HG03342 (cell line): ENCODE results near the gene CLINT1.

Source experiments
- ATAC-seq: cut with Tn5 transposase; IDR thresholded peaks from one replicate; pipeline ENCODE4 v1.9.1; 2021; ENCODE audit warnings: mild to moderate bottlenecking, moderate library complexity; ENCODE audit not compliant: unreplicated experiment

CLINT1 gene

DNA sequence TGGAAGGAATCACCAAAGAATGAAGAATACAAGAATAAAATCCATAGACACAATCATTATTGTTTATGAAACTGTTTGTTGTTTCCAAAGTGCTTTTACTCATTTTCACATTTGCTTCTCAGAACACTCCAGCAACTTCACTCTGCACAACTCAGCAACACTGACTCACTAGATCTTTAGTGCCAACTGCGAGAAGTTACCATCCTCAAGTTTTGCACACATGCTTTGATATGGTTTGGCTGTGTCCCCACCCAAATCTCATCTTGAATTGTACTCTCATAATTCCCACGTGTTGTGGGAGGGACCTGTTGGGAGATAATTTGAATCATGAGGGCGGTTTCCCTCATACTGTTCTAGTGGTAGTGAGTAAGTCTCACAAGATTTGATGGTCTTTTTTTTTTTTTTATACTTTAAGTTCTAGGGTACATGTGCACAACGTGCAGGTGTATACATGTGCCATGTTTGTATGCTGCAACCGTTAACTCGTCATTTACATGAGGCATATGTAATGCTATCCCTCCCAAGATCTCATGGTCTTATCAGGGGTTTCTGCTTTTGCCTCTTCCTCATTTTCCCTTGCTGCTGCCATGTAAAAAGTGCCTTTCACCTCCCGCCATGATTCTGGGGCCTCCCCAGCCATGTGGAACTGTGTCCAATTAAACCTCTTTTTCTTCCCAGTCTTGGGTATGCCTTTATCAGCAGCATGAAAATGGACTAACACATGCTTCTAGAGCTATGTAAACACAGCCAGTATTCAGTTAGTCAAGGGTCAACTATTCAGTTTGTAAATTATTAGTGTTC lies 36.9 kb downstream of the CLINT1 start:
- no peak for ATAC-seq

DNA sequence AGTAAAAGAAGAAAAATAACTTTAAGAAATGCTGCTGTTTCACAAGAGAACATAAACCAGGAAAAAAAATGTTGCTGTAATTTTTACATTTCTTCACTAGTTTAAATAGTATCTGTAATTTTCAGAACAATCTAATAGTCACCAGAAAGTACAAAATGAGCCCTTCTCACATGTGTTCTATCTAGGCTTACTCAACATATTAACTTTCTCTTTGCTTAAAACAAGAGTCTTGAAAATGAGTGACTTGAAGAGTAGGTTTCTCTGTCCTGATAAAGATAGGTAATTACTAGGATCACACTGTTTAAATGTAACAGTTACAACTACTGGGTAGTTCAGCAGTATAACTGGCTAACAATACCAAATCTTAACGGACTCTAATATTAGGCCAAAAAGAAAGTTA lies 37.5 kb downstream of the CLINT1 start:
- ATAC-seq = no peak

DNA sequence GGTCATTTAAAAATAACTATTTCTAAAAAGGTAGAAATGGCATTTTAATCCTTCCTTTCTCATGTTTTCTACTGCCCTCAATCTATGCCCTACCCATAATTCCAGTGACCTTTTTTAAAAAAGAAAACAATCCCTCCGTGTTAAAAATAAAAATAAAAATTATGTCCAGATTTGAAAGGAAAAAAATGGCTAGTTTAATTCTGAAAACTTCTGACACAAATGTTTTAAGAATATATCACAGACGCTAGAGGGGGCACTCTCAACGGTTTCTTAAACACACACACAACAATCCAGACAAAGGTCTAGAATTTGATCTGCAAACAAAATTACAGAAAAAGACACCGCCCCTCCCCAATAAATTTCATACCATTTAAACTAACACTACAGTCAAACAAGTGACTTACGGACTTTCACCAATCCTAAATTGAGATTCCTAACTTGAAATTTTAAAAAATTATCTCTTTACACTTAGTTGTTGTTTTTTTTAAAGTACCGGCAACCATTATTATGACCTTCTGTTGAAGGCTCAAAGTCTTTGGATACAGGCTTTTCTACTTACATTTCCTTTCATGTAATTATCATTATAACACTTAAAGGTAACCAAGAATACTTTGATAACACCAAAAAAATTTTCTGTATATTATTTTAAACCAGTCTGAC lies 38.2 kb downstream of the CLINT1 start:
- no peak for ATAC-seq

DNA sequence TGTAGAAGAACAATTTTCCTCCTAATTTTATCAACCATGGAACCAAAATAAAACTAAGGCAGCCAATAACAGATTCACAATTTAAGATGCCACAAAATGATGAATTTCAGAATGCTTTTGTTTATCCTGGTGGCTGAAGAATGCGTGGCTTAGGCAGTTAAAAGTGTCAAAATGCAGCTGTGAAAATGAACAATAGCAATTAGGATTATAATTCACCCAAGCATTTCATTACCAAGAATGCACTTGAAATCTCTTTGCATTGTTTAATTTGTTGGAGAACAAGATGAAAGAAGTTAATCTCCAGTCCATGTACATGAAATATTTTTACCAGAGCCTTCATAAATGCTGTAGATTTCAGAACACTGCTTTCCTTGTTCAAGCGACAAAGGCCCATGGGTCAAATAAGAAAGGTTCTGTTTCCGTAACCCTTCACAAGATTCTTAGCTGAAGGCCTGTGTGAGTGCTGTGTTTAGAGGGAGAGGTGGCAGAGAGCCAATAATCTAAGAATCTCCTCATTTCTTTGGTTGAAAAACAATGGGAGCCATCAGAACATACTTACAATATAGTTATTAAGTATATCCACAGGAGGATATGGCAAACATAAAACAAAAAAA lies 39.3 kb downstream of the CLINT1 start:
- no peak for ATAC-seq

DNA sequence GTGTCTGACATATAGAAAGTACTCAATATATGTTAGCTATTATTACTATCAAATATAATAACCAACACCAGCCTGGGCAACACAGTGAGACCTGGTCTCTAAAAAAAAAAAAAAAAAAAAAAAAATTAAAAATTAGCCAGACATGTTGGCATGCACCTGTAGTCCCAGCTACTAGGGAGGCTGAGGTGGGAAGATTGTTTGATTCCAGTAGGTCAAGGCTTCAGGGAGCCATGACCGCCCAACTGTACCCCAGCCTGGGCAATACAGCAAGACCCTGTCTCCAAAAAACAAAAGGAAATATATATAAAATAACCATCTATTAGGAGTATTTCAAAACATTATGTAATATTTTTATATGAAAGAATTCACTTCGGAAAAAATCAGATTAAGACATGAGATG lies 40.6 kb downstream of the CLINT1 start:
- no peak for ATAC-seq

DNA sequence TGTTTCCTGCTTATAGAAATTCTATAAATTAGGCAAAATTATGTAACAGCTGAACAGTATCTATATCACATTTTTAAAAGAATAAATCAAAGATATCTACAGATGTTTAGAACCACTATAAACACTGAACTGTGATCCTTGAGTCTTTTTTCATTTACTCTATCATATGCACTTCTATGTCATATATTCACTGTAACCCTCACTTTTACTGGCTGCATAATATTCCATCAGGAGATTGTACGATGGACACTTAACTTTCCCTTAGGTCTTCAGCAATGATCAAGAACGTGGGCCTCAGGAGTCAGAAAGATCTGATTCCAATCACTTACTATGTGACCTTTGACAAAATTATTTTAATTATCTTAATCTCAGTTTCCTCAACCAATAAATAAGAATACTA lies 41.0 kb downstream of the CLINT1 start:
- ATAC-seq = no peak

DNA sequence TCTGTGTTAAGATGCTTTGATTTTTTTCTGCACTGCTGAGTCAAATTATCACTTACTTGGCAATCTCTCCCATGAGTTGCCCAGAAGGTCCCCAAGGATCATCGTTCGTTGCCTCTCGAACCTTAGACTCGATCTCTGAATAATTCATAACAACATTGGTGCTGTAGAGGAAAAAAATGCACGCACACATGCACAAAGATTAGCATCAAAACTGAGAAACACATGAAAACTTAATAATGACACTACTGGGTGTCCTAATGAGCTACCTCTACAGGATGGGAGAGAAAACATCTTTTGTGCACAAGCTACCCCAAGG lies 41.6 kb downstream of the CLINT1 start:
- no peak for ATAC-seq

DNA sequence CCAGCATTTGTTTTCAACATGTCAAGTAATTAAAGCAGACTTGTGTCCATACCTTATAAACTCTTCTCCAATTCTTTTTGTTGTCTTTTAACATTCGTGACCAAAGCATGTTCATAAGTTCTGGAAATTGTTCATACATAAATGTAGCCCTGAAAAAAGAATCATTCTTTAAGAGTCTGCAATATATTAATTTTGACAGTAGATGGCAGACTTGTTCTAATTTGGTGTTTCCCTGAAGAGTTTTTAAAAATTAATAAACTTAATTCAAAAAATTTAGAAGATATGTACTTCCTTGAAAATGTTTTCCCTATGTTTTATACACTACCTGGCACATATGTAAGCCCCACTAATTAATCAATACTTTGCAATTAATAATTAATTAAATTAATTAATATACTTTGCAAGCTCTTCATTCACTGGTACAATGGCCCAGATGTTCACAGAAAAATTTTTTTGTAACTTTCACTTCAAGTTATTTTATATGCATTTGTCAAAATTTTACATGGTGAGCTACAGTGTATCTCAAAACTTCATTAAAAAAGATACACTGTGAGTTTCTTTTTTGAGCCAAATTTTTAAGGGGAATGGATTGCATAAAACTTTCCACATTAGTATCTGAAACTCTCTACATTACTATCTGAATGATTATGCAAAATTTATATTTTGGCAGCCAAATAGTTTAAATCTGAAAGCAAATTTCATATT lies 42.1 kb downstream of the CLINT1 start:
- no peak for ATAC-seq

DNA sequence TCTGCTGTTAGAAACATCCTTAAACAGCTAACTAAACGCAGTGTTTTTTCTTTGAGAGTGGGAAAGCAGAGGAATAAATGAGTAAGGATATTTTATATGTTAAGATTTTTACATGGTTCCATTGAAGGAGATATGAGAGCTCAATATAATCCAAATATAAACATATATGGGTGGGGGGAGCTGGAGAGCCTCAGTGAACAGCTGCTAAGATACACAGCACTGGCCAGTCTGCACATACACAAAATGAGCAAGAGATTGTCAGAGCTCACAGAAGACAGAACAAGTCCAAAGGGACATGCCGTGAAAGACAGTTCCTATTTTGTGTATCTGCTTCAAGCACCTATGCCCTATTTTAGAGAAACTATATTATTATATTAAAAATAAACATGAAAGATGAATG lies 46.9 kb downstream of the CLINT1 start:
- no peak for ATAC-seq

DNA sequence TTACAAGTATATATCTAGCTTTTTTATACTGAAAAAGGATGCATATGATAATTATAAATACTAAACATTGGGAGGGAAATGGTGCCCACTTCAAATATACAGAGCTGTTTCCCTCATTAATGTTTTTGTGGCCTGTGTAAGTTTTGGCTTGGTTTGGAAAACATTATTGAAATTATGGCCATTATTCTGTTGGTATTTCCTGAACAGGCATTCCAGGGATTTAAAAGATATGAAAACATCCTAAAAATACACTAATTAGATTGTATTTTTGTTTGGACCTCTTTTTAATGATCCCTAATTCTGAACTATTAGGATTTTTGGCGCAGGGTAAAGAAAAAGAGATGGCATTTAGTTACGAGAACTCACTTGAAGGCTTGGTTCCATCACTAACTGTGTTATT lies 50.9 kb downstream of the CLINT1 start:
- no peak for ATAC-seq

DNA sequence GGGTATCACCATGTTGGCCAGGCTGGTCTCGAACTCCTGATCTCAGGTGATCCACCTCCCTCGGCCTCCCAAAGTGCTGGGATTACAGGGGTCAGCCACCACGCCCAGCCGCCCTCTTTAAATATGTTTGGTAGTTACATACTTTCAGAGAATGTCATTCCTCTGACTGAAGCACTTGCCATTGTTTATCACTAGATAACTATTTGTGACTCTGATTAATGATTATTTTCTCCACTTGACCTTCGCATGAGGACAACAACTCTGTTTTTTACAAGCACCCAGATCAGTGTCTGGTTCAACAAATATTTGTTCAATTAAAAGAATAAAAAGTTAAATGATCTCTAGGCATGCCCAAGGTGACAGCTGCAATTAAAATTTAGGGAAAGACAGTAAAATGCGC lies 56.2 kb downstream of the CLINT1 start:
- no peak for ATAC-seq

DNA sequence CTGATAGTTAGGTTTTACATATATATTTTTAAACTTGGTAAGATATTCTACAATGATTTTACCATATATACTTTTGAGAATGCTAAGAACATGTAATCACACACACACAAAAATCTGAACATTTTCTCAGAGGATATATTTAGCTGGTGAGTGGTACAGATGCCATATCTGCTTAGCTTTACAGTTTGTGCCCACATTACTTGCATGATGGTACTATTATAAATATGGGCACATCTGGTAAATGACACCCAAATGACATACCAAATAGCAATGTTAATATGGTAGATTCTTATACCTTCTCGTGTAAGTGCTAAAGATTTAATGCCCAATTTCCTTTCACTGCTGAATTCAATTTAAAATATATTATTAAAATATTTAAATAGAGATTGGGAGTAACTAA lies 58.8 kb downstream of the CLINT1 start:
- ATAC-seq = no peak

DNA sequence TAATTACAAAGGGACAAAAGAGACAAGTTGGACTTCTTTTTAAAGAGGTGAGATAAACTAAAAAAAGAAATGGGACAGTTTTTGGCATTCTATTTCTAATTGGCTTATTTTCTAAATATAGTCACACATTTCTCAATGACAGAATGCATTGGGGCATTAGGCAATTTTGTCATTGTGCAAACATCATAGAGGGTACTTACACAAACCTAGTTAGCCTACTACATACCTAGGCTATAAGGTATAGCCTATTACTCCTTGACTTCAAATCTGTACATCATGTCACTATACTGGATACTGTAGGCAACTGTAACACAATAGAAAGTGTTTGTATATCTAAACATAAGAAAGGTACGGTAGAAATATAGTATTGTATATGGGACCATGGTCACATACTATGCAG lies 59.4 kb downstream of the CLINT1 start:
- no peak for ATAC-seq

DNA sequence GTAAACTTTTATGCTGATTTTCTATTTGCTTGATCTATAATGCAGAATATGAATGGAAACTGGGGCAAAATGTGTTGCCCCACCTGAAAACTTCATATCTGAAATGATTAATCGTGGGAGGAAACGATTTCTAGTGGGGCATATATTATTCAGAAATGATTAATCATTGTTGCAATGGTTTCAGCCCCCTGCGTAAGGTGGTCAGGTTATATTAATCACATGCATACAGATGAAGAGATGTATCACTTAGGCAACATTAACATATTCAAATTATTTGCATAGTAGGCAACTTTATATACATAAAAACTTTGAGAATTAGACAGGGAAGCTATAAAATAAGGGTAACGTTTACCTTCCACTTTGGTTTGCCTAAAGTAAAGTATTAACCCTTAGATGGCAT lies 65.6 kb downstream of the CLINT1 start:
- ATAC-seq = no peak

DNA sequence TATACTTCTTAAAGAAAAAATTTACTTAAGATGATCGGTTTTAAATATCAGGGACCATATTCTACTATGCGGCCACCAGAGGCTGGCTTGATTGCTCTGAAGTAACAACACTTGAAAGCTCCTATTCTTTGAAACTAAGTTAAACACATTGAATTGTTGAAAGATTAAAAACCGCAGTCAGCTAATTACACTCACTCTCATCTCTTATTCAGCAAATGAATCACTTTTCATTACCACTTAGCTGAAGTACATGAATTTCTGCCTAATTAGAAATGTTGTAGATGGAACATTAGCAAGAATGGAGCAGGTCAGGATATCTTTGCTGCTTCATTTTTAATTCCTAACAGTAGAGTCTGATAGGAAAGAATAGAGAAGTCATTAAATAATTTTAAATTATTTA lies 73.1 kb downstream of the CLINT1 start:
- ATAC-seq = no peak

DNA sequence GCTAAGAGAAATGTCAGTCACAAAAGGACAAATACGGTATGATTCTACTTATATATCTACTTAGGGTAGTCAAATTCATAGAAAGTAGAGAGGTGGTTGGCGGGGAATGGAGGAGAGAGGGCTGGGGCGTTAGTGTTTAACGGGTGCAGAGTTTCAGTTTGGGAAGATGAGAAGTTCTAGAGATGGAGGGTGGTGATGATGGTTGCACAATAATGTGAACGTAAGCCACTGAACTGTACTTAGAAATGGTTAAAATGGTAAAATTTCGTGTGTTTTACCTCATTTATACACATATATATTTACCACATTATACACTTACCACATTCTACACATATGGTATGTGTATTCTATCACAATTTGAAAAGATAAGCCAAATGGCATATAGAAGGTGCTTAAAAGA lies 79.7 kb downstream of the CLINT1 start:
- no peak for ATAC-seq

DNA sequence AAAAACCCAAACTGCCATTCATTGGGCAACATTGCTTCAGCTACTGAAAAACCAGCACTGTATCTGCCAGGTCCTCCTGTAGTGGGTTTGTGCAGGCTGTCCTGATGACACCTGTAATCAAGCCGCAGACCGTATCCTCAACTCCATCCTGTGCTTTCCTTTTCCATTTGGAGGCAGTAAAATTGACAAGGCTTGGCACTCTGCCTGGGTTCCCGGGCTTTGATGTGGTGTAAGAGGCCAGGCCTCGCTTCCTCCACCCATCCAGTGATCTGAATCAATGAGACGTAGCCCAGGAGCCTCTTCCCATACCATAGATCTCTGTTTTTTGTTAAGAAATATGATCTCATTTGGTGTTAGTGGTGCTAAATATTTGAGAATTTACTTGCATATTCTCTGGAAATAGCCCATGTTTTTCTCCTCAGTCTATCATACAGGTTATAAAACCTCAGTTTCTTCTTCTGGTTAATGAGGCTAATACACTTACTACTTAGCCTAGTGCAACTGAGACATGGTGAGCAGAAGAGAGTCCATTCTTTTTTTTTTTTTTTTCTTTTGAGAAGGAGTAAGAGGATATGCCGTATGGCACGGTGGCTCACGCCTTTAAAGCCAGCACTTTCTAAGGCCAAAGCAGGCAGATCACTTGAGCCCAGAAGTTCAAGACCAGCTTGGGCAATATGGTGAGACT lies 80.7 kb downstream of the CLINT1 start:
- no peak for ATAC-seq

DNA sequence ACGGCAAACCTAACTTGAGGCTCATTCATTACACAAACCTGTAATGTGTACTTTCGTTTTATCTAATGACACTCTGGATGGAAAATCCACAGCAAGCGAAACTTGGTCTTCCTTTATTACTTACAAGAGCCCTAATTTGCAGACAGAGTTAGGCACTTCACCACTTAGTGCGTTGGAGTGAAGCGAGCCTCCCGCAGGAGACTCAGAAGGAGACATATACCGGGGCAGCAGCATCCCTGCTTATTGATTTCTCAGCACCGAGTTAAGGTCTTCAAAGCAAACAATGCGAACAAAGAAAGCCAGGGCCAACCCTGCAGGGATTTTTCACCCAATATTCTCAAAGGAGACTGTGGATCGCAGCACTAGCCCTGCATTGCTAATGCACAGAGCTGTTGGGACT lies 86.8 kb downstream of the CLINT1 start:
- ATAC-seq = no peak

DNA sequence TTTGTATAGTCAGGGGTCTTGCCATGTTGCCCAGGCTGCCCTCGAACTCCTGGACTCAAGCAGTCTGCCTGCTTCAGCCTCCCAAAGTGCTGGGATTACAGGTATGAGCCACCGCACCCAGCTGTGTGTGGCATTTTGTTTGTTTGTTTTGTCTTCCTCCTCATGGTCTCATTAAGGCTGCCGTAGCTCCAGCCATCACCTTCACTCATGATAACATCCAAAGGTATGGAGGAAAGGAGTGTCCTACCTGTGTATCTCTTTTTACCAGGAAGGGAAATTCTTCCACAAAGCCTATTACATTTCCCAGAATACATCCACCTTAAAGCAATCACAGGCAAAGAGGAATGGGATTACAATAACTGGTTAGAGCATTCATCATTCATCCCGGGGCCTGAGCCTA lies 88.3 kb downstream of the CLINT1 start:
- no peak for ATAC-seq

DNA sequence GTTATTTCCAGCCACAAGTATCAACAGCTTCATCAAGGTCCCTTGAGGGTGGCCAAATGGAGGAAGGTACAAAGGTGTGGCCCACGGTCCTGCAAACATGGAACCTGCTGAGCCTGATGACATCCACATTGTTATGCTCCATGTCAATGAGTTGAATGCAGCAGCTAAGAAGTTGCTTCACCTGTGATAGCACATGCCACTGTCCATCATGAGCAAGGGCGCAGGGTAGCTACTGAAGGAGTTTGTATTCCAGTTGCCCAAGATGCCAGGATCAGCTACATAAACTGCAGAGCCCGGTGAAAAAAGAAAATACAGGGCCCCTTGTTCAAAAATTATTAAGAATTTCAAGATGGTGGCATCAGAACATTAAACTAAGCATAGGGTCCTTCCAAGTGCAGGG lies 91.3 kb downstream of the CLINT1 start:
- ATAC-seq = no peak

DNA sequence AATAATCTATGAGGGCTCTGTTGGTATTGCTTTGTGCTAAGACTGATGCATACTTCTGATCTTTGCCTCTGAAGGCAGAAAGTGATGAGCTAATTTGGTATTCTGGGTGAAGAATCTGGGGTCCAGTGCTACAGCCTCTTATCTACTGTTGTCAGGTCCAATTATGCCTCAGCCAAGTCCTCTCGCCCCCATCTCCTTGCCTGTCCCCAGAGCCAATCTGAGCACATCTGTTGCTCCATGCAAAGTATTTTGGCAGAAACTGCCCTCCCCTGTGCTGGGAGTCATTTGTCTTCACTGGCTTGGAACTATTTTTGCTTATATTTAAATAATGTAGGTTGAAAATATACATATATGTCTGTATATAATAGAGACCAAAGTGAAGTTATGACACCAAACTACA lies 92.0 kb downstream of the CLINT1 start:
- ATAC-seq = no peak
